Naive thymus-derived CD4-positive, alpha-beta T cell (primary cell): ENCODE results near the gene OR1K1. TPM values are rescaled to one million over a fixed set of nuclear protein-coding genes. Genes with fewer than 3 reads are reported as not detected.
A peak's percentile ranks its signal among the peaks of the same experiment; 100 is the strongest.
"Not testable (repeated sequence)": the region's sequence is repeated elsewhere in the genome, so short reads cannot be mapped to it uniquely, and the experiment has no call there.

ENCODE experiments used
- ATAC-seq: fragments of 150-1000 bp; cut with Tn5 transposase; 2 replicates; pipeline ENCODE4 v1.10.0; 2021; ENCODE audit warnings: mild to moderate bottlenecking, moderate library complexity
- CTCF ChIA-PET: fragments of 350-600 bp; sonication (Branson Sonifier 250); formaldehyde crosslinking; loops from one replicate; lab custom pipeline; 2021; ENCODE audit warnings: antibody characterized with exemption; lab: Charles Lee
- POLR2A ChIA-PET: fragments of 350-600 bp; sonication (Branson Sonifier 250); formaldehyde crosslinking; loops from one replicate; lab custom pipeline; 2021; ENCODE audit warnings: antibody characterized with exemption, inconsistent platforms; lab: Charles Lee
- DNase-seq, 9 donors: peaks; one replicate each; pipeline versions ENCODE4 v3.0.0 to v3.0.0-alpha.2; 2020 to 2022; ENCODE audit warnings: mixed read lengths in 1 of 9
- H3K27ac ChIP-seq: one replicate; pipeline ENCODE4 v1.7.0; 2013; ENCODE audit warnings: mild to moderate bottlenecking, low read depth, low read length, moderate library complexity
- H3K27me3 ChIP-seq, 2 donors: one replicate each; pipeline ENCODE4 v1.7.0; 2013; ENCODE audit warnings: low read length in 2 of 2, mild to moderate bottlenecking in 2 of 2, moderate library complexity in 2 of 2; ENCODE audit not compliant: control insufficient read depth in 2 of 2, insufficient read depth in 2 of 2
- H3K36me3 ChIP-seq, 3 experiments: 1 replicate in 2 of 3; 2 replicates in 1 of 3; pipeline ENCODE4 v1.7.0; 2013; ENCODE audit warnings: low read length in 3 of 3, mild to moderate bottlenecking in 3 of 3, moderate library complexity in 1 of 3; ENCODE audit not compliant: insufficient read depth in 3 of 3, control insufficient read depth in 2 of 3
- H3K4me1 ChIP-seq, 2 donors: one replicate each; pipeline ENCODE4 v1.7.0; 2013; ENCODE audit warnings: low read length in 2 of 2, mild to moderate bottlenecking in 2 of 2, moderate library complexity in 1 of 2; ENCODE audit not compliant: control insufficient read depth in 2 of 2, insufficient read depth in 2 of 2
- H3K4me3 ChIP-seq: 2 replicates; pipeline ENCODE4 v1.7.0; 2013; ENCODE audit warnings: mild to moderate bottlenecking, low read length
- H3K9me3 ChIP-seq, 3 experiments: 1 replicate in 2 of 3; 2 replicates in 1 of 3; pipeline ENCODE4 v1.7.0; 2013; ENCODE audit warnings: low read length in 3 of 3; ENCODE audit not compliant: control insufficient read depth in 2 of 3
- H3K27ac Mint-ChIP-seq, 9 donors: one replicate each; pipeline ENCODE4 v1.8.0; 2020 to 2022; ENCODE audit warnings: mixed read lengths in 9 of 9, mild to moderate bottlenecking in 8 of 9, moderate library complexity in 5 of 9, inconsistent platforms in 2 of 9
- H3K27me3 Mint-ChIP-seq, 5 donors: one replicate each; pipeline ENCODE4 v1.8.0; 2021 to 2022; ENCODE audit warnings: mixed read lengths in 5 of 5, mild to moderate bottlenecking in 1 of 5
- H3K36me3 Mint-ChIP-seq, 5 donors: one replicate each; pipeline ENCODE4 v1.8.0; 2020 to 2022; ENCODE audit warnings: mixed read lengths in 5 of 5, mild to moderate bottlenecking in 3 of 5, inconsistent platforms in 1 of 5
- H3K4me1 Mint-ChIP-seq, 7 donors: one replicate each; pipeline ENCODE4 v1.8.0; 2020 to 2022; ENCODE audit warnings: mixed read lengths in 7 of 7, mild to moderate bottlenecking in 3 of 7, inconsistent platforms in 1 of 7
- H3K4me3 Mint-ChIP-seq, 10 donors: one replicate each; pipeline ENCODE4 v1.8.0; 2020 to 2022; ENCODE audit warnings: mild to moderate bottlenecking in 10 of 10, mixed read lengths in 10 of 10, moderate library complexity in 6 of 10, inconsistent platforms in 2 of 10
- H3K9me3 Mint-ChIP-seq, 11 donors: one replicate each; pipeline ENCODE4 v1.8.0; 2020 to 2022; ENCODE audit warnings: mixed read lengths in 11 of 11, mild to moderate bottlenecking in 4 of 11, inconsistent platforms in 1 of 11, moderate library complexity in 1 of 11
- intact Hi-C, 2 donors: fragments of 100-400 bp; cut with micrococcal nuclease; formaldehyde crosslinking; loops; one replicate each; pipeline ENCODE4 v1.15.1; 2023
- polyA plus RNA-seq, 2 donors: library from polyadenylated mRNA; unstranded; fragments of 300-500 nt; fragmentation: Illumina TruSeq; gene quantifications; one replicate each; pipeline ENCODE4 v1.2.3, GENCODE V29; 2021
- total RNA-seq, 6 experiments: library from RNA in 5 of 6; stranded (reverse) in 5 of 6; gene quantifications; 1 replicate in 5 of 6; 2 replicates in 1 of 6; pipeline ENCODE4 v1.2.3 and lab custom pipeline; 2021 to 2026

Gene OR1K1
- total and polyA plus RNA-seq, 7 experiments from 2014 or later, result not detected

- ATAC-seq, result no peak
- no peaks in the 10 kb centered on the region for H3K27me3 ChIP-seq
- POLR2A ChIA-PET, result interaction anchor here (0.6 to 4.8 kb wide), 9 partner anchors 10 to 113 kb away, joined by 3 to 50 read pairs (median 6); partner anchors contain the start of genes RABGAP1, RC3H2 and ZBTB6
Measured at GRCh38 chr9:122827761-122828093, 27.8 kb downstream of the OR1K1 start.

GRCh38 chr9:122828965-122829284 is 29.0 kb downstream of the OR1K1 start:
- H3K9me3 Mint-ChIP-seq, H3K9me3 ChIP-seq, H3K27me3 Mint-ChIP-seq, H3K27me3 ChIP-seq, DNase-seq, ATAC-seq: not testable (repeated sequence)
- Mint-ChIP-seq H3K4me1 (peaks cover 18 to 42% (median 33%) of the 10 kb centered on the region in 7 donors), H3K36me3 (peaks cover 0 to 14% (median 4%) of the 10 kb centered on the region in 5 donors), H3K27ac (peak overlapping the region; percentile 92 to 98 (median 98)), H3K4me3 (peak overlapping the region; percentile 97 to 100 (median 99))
- peak overlapping the region; percentile 97 for H3K4me3 ChIP-seq
- ChIA-PET CTCF (interaction anchor here (0.7 to 1.9 kb wide), 3 partner anchors 12 to 61 kb away, joined by 3 to 9 read pairs (median 4); no protein-coding TSS in a partner anchor), POLR2A (interaction anchor here (1.2 to 4.8 kb wide), 8 partner anchors 9 to 112 kb away, joined by 3 to 50 read pairs (median 8); partner anchors contain the start of genes RABGAP1, RC3H2 and ZBTB6)
- peak overlapping the region; percentile 99 for H3K27ac ChIP-seq
- intact Hi-C loops, result loop anchor here (1.0 to 10.0 kb wide), 13 partner anchors 13 to 1103 kb away; partner anchors contain the start of genes MRRF (in 2 of the 2), RBM18 (in 2 of the 2), RC3H2 (in 2 of the 2) and STRBP (in 2 of the 2)
- peaks cover 0 to 28% (median 0%) of the 10 kb centered on the region in 3 experiments for H3K36me3 ChIP-seq
- H3K4me1 ChIP-seq, result peaks cover 9 to 11% of the 10 kb centered on the region in 2 donors

More at GRCh38 chr9:122827761-122828093, 27.8 kb downstream of the OR1K1 start:
- CTCF ChIA-PET, result interaction anchor here (1.2 to 1.9 kb wide), 2 partner anchors 11 to 17 kb away, joined by 4 to 9 read pairs; no protein-coding TSS in a partner anchor
- no peaks in the 10 kb centered on the region for H3K27me3 Mint-ChIP-seq
- H3K36me3 ChIP-seq, result peaks cover 3 to 36% (median 6%) of the 10 kb centered on the region in 3 experiments
- DNase-seq, result peak in 1 of 9 donors; percentile 11
- H3K4me1 ChIP-seq, result peaks cover 9 to 11% of the 10 kb centered on the region in 2 donors
- peaks cover 23 to 51% (median 42%) of the 10 kb centered on the region in 7 donors for H3K4me1 Mint-ChIP-seq
- H3K9me3 ChIP-seq, result no peaks in the 10 kb centered on the region
- peak overlapping the region; percentile 92 to 98 (median 98) for H3K27ac Mint-ChIP-seq
- peak overlapping the region; percentile 99 for H3K27ac ChIP-seq
- H3K4me3 ChIP-seq, result peak overlapping the region; percentile 97
- intact Hi-C loops, result loop anchor here (1.0 to 10.0 kb wide), 13 partner anchors 11 to 1105 kb away; partner anchors contain the start of genes MRRF (in 2 of the 2), RBM18 (in 2 of the 2), RC3H2 (in 2 of the 2) and STRBP (in 2 of the 2)
- H3K36me3 Mint-ChIP-seq, result peaks cover 0 to 22% (median 8%) of the 10 kb centered on the region in 5 donors
- peaks cover 0 to 3% (median 0%) of the 10 kb centered on the region in 11 donors for H3K9me3 Mint-ChIP-seq
- peak overlapping the region; percentile 97 to 100 (median 99) for H3K4me3 Mint-ChIP-seq

DNA sequence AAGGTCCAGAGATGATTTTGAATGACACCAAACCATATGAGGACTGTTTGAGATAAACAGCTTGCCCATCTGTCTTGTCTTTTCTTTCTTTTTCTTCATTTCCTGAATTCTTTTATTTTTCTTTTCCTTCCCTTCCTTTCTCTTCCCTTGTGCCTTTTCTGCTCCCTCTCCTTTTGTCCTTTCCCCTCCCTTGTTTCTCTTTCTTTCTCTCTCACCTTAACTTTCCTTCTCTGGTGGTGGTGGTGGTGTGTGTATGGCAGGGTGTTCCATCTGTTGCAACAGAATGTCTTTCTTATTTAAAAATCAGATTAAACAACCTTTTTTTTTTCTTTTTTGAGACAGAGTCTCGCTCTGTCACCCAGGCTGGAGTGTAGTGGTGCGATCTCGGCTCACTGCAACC is 32.3 kb downstream of the OR1K1 start:
- Mint-ChIP-seq H3K4me3 (no peak overlapping the region), H3K9me3 (peaks cover 0 to 3% (median 0%) of the 10 kb centered on the region in 11 donors), H3K27me3 (no peaks in the 10 kb centered on the region), H3K36me3 (no peaks in the 10 kb centered on the region), H3K27ac (peak overlapping the region in 3 of 9 donors; percentile 8 to 42 (median 16)), H3K4me1 (peaks cover 6 to 34% (median 25%) of the 10 kb centered on the region in 7 donors)
- intact Hi-C loops, result no loop called here
- peaks cover 0 to 11% (median 0%) of the 10 kb centered on the region in 3 experiments for H3K36me3 ChIP-seq
- no peak for ATAC-seq
- no peaks in the 10 kb centered on the region for H3K9me3 ChIP-seq
- no peak for DNase-seq
- ChIA-PET POLR2A (interaction anchor here (0.8 to 1.5 kb wide), 2 partner anchors 73 to 559 kb away, joined by 5 read pairs; partner anchors contain the start of gene RC3H2), CTCF (no interaction called here)
- H3K27ac ChIP-seq, result no peak overlapping the region
- H3K4me3 ChIP-seq, result no peak overlapping the region
- peaks cover 11% of the 10 kb centered on the region in 2 donors for H3K4me1 ChIP-seq
- H3K27me3 ChIP-seq, result no peaks in the 10 kb centered on the region

DNA sequence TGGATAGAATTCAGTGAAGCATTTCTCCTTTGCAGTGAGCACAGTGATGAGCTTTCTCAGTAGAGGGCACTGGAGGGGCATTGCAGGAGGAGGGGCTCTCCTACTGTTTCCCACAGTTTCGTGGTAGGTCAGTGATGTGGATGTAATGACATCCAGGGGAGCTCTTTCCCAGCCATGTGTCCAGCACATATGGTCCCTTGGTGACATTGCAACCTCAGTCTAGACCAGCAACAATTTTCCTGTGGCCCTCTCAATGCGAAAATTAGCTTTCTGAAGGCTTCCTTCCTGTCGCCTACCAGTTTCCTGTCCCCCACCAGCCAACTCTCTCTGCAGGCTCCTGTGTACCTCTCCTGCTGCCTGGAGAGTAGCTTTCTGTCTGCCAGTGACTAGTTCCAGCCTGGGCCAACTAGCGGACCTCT is 35.4 kb downstream of the OR1K1 start:
- Histone ChIP-seq H3K36me3 (no peaks in the 10 kb centered on the region), H3K9me3 (no peaks in the 10 kb centered on the region), H3K4me1 (peaks cover 6 to 11% of the 10 kb centered on the region in 2 donors), H3K27ac (peak overlapping the region; percentile 48), H3K27me3 (no peaks in the 10 kb centered on the region), H3K4me3 (peak overlapping the region; percentile 38)
- peaks cover 3 to 28% (median 18%) of the 10 kb centered on the region in 7 donors for H3K4me1 Mint-ChIP-seq
- intact Hi-C loops, result loop anchor here (1.0 to 2.0 kb wide), 4 partner anchors 11 to 156 kb away; no protein-coding TSS in a partner anchor
- H3K27ac Mint-ChIP-seq, result peak overlapping the region; percentile 80 to 94 (median 88)
- H3K4me3 Mint-ChIP-seq, result peak overlapping the region; percentile 62 to 88 (median 76)
- peaks cover 0 to 8% (median 0%) of the 10 kb centered on the region in 5 donors for H3K36me3 Mint-ChIP-seq
- ATAC-seq (peak; percentile 71), DNase-seq (peak in 5 of 9 donors; percentile 33 to 45 (median 40))
- H3K27me3 Mint-ChIP-seq, result no peaks in the 10 kb centered on the region
- peaks cover 0 to 6% (median 0%) of the 10 kb centered on the region in 11 donors for H3K9me3 Mint-ChIP-seq
- ChIA-PET CTCF (interaction anchor here (1.0 to 1.1 kb wide), 2 partner anchors 9 to 37 kb away, joined by 3 to 4 read pairs; no protein-coding TSS in a partner anchor), POLR2A (interaction anchor here (0.9 to 2.3 kb wide), 14 partner anchors 9 to 570 kb away, joined by 3 to 16 read pairs (median 4); partner anchors contain the start of genes MRRF, RABGAP1, RBM18 and RC3H2)

GRCh38 chr9:122837266-122837850 is 37.4 kb downstream of the OR1K1 start:
- Histone ChIP-seq H3K27me3 (no peaks in the 10 kb centered on the region), H3K4me1 (peaks cover 6 to 11% of the 10 kb centered on the region in 2 donors), H3K9me3 (no peaks in the 10 kb centered on the region), H3K36me3 (no peaks in the 10 kb centered on the region), H3K27ac (no peak overlapping the region), H3K4me3 (no peak overlapping the region)
- H3K4me1 Mint-ChIP-seq, result peaks cover 3 to 29% (median 16%) of the 10 kb centered on the region in 7 donors
- H3K27ac Mint-ChIP-seq, result peak overlapping the region in 1 of 9 donors; percentile 9
- H3K36me3 Mint-ChIP-seq, result peaks cover 0 to 8% (median 0%) of the 10 kb centered on the region in 5 donors
- peaks cover 0 to 6% (median 0%) of the 10 kb centered on the region in 11 donors for H3K9me3 Mint-ChIP-seq
- DNase-seq (no peak), ATAC-seq (no peak)
- intact Hi-C loops, result no loop called here
- CTCF ChIA-PET, result no interaction called here
- no peaks in the 10 kb centered on the region for H3K27me3 Mint-ChIP-seq
- peak overlapping the region in 1 of 10 donors; percentile 22 for H3K4me3 Mint-ChIP-seq
- POLR2A ChIA-PET, result no interaction called here

DNA sequence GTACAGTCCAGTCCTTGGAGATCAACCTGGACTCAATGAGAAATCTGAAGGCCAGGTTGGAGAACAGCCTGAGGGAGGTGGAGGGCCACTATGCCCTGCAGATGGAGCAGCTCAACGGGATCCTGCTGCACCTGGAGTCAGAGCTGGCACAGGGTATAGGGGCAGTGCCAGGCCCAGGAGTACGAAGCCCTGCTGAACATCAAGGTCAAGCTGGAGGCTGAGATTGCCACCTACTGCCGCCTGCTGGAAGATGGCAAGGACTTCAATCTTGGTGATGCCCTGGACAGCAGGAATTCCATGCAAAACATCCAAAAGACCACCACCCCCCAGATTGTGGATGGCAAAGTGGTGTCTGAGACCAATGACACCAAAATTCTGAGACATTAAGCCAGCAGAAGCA is 38.5 kb downstream of the OR1K1 start:
- H3K4me3 Mint-ChIP-seq, H3K27me3 ChIP-seq, DNase-seq, intact Hi-C loops, H3K27me3 Mint-ChIP-seq, ATAC-seq, H3K9me3 Mint-ChIP-seq, H3K9me3 ChIP-seq, H3K4me3 ChIP-seq, H3K27ac ChIP-seq, H3K36me3 ChIP-seq, CTCF ChIA-PET: not testable (repeated sequence)
- H3K4me1 Mint-ChIP-seq, result peaks cover 6 to 32% (median 22%) of the 10 kb centered on the region in 7 donors
- POLR2A ChIA-PET, result interaction anchor here (0.9 kb wide), 1 partner anchor 10 kb away, joined by 3 read pairs; the partner anchor contains the start of gene PDCL
- peaks cover 0 to 10% (median 0%) of the 10 kb centered on the region in 5 donors for H3K36me3 Mint-ChIP-seq
- H3K4me1 ChIP-seq, result peaks cover 6 to 11% of the 10 kb centered on the region in 2 donors
- peak overlapping the region in 2 of 9 donors; percentile 39 to 74 for H3K27ac Mint-ChIP-seq
